HEK293 (cell line): ENCODE data around the gene PDGFC.
"Not testable (repeated sequence)": the region's sequence is repeated elsewhere in the genome, so short reads cannot be mapped to it uniquely, and the experiment has no call there.

Experiments used
- MYNN ChIP-seq: fragments of 450-650 bp; formaldehyde crosslinking; IDR thresholded peaks from 2 replicates; pipeline ENCODE4 v1.5.1; 2016; ENCODE audit warnings: missing biosample characterization, missing genetic modification characterization, borderline replicate concordance
- TCF7L2 ChIP-seq: IDR thresholded peaks from 2 replicates; pipeline ENCODE4 v1.6.1; 2011; ENCODE audit warnings: low read depth, mild to moderate bottlenecking, inconsistent platforms, low read length, moderate library complexity, borderline replicate concordance
- TRIM28 ChIP-seq: IDR thresholded peaks from 2 replicates; pipeline ENCODE4 v1.6.1; 2011; ENCODE audit warnings: low read length, control low read depth, borderline replicate concordance
- YY1 ChIP-seq: fragments of 450-650 bp; formaldehyde crosslinking; IDR thresholded peaks from 2 replicates; pipeline ENCODE4 v1.5.1; 2018; ENCODE audit warnings: missing biosample characterization, missing genetic modification characterization
- ZBTB7A ChIP-seq: fragments of 450-650 bp; formaldehyde crosslinking; IDR thresholded peaks from 2 replicates; pipeline ENCODE4 v1.5.1; 2016; ENCODE audit warnings: low read depth, missing biosample characterization, missing genetic modification characterization
- ZNF341 ChIP-seq: fragments of 450-650 bp; formaldehyde crosslinking; IDR thresholded peaks from 2 replicates; pipeline ENCODE4; 2016; ENCODE audit warnings: low read depth, missing biosample characterization, missing genetic modification characterization
- ZNF394 ChIP-seq: fragments of 450-650 bp; formaldehyde crosslinking; IDR thresholded peaks from 2 replicates; pipeline ENCODE4 v1.5.1; 2016; ENCODE audit warnings: missing biosample characterization, missing genetic modification characterization, mild to moderate bottlenecking, moderate library complexity, borderline replicate concordance
- ZNF501 ChIP-seq: fragments of 450-650 bp; formaldehyde crosslinking; IDR thresholded peaks from 2 replicates; pipeline ENCODE4 v1.5.1; 2016; ENCODE audit warnings: missing biosample characterization, missing genetic modification characterization
- ZNF544 ChIP-seq: fragments of 450-650 bp; formaldehyde crosslinking; IDR thresholded peaks from 2 replicates; pipeline ENCODE4 v1.5.0; 2017; ENCODE audit warnings: missing biosample characterization, missing genetic modification characterization
- ZNF660 ChIP-seq: fragments of 450-650 bp; IDR thresholded peaks from 2 replicates; pipeline ENCODE4 v1.5.1; 2018; ENCODE audit warnings: missing biosample characterization, mild to moderate bottlenecking, missing genetic modification characterization
- TF ChIP-seq, protein P1 (sequence below): fragments of 450-650 bp; formaldehyde crosslinking; IDR thresholded peaks from 2 replicates; pipeline ENCODE4; 2016; ENCODE audit warnings: missing biosample characterization, missing genetic modification characterization
- TF ChIP-seq, protein P2 (sequence below): fragments of 450-650 bp; formaldehyde crosslinking; IDR thresholded peaks from 2 replicates; pipeline ENCODE4 v1.5.1; 2016; ENCODE audit warnings: missing biosample characterization, missing genetic modification characterization

DNA sequence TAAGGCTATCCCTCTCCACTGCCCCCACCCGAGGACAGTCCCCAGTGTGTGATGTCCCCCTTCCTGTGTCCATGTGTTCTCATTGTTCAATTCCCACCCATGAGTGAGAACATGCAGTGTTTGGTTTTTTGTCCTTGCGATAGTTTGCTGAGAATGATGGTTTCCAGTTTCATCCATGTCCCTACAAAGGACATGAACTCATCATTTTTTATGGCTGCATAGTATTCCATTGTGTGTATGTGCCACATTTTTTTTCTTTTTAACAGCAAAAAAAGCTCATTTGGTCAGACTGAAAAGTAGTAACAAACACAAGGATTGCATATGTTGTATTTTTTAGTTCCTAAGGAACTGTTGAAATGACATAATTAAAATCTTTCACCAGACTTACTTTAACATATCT lies 105.5 kb downstream of the PDGFC start:
- not testable (repeated sequence) for TF ChIP-seq ZNF394 (tag by site-specific recombination); ZNF660 (tag by site-specific recombination); ZNF341 (tag by site-specific recombination); ZNF501; YY1 (tag by site-specific recombination); TRIM28; MYNN; ZNF544 (tag by site-specific recombination); ZBTB7A (tag by site-specific recombination); TCF7L2
- TF ChIP-seq, protein P1, sequence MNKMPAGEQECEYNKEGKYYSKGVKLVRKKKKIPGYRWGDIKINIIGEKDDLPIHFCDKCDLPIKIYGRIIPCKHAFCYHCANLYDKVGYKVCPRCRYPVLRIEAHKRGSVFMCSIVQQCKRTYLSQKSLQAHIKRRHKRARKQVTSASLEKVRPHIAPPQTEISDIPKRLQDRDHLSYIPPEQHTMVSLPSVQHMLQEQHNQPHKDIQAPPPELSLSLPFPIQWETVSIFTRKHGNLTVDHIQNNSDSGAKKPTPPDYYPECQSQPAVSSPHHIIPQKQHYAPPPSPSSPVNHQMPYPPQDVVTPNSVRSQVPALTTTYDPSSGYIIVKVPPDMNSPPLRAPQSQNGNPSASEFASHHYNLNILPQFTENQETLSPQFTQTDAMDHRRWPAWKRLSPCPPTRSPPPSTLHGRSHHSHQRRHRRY (tag by site-specific recombination) = not testable (repeated sequence)
- TF ChIP-seq, protein P2, sequence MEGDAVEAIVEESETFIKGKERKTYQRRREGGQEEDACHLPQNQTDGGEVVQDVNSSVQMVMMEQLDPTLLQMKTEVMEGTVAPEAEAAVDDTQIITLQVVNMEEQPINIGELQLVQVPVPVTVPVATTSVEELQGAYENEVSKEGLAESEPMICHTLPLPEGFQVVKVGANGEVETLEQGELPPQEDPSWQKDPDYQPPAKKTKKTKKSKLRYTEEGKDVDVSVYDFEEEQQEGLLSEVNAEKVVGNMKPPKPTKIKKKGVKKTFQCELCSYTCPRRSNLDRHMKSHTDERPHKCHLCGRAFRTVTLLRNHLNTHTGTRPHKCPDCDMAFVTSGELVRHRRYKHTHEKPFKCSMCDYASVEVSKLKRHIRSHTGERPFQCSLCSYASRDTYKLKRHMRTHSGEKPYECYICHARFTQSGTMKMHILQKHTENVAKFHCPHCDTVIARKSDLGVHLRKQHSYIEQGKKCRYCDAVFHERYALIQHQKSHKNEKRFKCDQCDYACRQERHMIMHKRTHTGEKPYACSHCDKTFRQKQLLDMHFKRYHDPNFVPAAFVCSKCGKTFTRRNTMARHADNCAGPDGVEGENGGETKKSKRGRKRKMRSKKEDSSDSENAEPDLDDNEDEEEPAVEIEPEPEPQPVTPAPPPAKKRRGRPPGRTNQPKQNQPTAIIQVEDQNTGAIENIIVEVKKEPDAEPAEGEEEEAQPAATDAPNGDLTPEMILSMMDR = not testable (repeated sequence)
